ENCODE measurements around the gene TTC39C.

DNA sequence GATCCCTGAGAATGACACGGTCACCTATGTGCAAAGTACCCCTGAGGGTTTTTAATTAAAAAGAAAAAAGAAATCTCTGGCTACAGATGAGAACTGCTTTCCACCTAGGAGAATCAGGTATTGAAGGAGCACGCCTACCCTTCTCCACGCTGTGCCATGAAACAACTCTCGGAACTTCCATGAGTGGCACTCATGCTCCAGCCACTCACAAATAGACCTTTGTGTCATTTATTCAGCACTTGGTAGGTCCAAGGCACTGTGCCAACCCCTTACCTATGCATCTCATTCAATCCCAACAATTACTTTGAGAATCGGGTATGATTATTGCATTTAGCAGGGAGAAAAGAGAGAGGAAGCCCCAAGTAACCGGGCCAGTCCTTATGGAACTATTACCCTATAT is 44.9 kb upstream of the TTC39C start:
- TF ChIP-seq, protein P1, sequence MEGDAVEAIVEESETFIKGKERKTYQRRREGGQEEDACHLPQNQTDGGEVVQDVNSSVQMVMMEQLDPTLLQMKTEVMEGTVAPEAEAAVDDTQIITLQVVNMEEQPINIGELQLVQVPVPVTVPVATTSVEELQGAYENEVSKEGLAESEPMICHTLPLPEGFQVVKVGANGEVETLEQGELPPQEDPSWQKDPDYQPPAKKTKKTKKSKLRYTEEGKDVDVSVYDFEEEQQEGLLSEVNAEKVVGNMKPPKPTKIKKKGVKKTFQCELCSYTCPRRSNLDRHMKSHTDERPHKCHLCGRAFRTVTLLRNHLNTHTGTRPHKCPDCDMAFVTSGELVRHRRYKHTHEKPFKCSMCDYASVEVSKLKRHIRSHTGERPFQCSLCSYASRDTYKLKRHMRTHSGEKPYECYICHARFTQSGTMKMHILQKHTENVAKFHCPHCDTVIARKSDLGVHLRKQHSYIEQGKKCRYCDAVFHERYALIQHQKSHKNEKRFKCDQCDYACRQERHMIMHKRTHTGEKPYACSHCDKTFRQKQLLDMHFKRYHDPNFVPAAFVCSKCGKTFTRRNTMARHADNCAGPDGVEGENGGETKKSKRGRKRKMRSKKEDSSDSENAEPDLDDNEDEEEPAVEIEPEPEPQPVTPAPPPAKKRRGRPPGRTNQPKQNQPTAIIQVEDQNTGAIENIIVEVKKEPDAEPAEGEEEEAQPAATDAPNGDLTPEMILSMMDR (IDR thresholded peaks at IDR 0.05) = no peak
- TF ChIP-seq EP300 (IDR thresholded peaks at IDR 0.05) (no peak), POLR2A (IDR thresholded peaks at IDR 0.05) (no peak)
